DLD1 (cell line): ENCODE results near the gene NCKAP5.

Experiments used
- in situ Hi-C: cut with HindIII; loops from 2 replicates; pipeline ENCODE4 v1.10.0; 2017; ENCODE audit warnings: low sequenced_read_pairs

NCKAP5 gene

GRCh38 chr2:133409581-133410285 lies 158.5 kb downstream of the NCKAP5 start:
- in situ Hi-C loops, result no loop called here

DNA sequence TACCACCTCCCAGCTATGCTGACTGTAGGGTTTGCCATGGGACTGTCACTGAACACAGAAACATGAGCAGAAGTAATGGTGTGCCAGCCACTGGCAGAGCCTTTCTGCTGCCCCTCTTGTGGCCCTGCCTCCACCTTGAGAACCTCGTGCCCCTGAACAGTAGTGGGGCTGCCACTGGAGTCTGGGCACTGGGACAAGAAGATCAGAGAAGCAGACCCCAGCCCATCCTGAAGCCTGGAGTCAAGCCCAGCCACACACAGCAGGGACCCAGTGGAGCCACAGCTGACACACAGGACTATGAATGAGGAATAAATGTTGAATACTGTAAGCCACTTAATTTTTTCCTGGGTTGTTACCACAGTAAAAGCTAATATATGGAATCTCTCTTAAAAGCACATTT lies 159.6 kb downstream of the NCKAP5 start:
- in situ Hi-C loops, result no loop called here

GRCh38 chr2:133407341-133407740 lies 160.9 kb downstream of the NCKAP5 start:
- in situ Hi-C loops, result no loop called here

DNA sequence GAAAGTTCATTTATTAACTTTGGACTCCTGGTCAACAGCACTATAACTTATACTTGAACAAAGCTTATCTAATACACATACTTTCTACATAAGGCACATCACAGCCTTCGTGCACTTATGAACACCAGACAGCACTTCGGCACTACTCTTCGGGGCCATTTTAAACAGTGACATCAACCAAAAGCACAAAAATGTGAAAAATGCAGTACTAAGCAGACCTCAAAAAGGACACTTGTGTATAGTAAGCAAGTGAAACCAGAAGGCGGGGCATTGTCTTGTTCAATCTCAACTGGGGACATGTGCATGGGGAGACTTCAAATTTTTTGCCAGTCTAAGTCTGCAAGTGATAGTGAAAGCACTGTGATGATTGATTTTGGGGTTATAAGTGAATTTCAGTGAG lies 163.0 kb downstream of the NCKAP5 start:
- in situ Hi-C loops, result no loop called here

DNA sequence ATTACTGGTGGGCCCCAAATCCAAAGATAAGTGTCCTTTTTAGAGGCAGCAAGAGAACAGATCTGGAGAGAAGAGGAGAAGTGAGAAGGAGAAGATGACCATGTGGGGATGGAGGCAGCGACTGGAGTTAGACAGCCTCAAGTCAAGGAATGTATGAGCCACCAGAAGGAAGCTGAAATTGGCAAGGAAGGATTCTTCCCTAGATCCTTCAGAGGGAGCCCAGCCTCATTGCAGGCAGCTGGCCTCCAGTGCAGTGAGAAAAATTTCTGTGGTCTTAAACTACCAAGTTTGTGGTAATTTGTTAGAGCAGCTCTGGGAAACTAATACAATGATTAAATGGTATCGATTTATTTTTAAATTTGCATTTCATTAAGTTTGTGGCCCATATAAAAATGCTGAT lies 167.9 kb downstream of the NCKAP5 start:
- in situ Hi-C loops, result loop anchor here (5.0 kb wide), 1 partner anchor 52 kb away; no protein-coding TSS in a partner anchor

- in situ Hi-C loops, result no loop called here
These were observed 174.4 kb downstream of the NCKAP5 start for GRCh38 chr2:133393895-133394294.

- in situ Hi-C loops, result no loop called here
These were observed 178.1 kb downstream of the NCKAP5 start for GRCh38 chr2:133390156-133390555.

- in situ Hi-C loops, result no loop called here
These were observed 178.7 kb downstream of the NCKAP5 start for GRCh38 chr2:133389569-133389968.

GRCh38 chr2:133382566-133382965 lies 185.7 kb downstream of the NCKAP5 start:
- in situ Hi-C loops, result no loop called here

DNA sequence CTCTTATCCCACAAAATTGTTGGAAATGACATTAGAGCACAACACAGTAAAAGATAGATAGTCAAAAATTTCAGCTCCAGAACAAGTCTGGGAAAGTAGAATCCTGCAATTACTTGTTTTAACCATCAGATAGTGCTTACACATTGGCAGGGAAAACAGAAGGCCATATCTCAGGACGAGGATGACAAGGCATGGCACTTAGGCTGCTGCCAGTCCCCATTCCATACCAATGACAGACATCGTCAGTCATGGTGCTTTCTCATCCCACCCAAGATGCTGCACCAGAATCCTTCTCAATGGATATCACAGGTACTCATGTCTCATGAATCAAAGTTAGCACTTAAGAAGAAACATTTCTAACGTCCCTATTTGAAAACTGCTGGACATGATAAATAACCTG lies 187.3 kb downstream of the NCKAP5 start:
- in situ Hi-C loops, result no loop called here

GRCh38 chr2:133378928-133379549 lies 189.2 kb downstream of the NCKAP5 start:
- in situ Hi-C loops, result no loop called here

DNA sequence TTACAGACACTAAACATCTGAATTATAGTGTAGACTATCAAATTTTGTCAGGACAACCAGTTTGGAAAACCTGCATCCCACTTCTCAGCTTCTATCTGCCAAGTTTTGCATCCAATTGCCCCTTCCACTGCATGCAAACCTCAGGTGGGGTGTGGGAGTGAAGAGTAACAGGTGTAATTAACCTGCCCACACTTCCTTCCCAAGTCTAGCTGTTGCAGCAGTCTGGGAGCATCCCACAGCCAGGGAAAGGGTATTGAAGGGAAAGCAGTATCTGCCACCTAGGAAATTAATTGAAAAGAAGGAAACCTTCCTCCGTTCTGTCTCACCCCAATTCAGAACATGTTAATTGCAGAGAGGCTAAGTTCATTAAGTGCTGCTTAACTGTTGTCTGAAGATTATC lies 189.9 kb downstream of the NCKAP5 start:
- in situ Hi-C loops, result no loop called here

- in situ Hi-C loops, result no loop called here
These were observed 190.7 kb downstream of the NCKAP5 start for GRCh38 chr2:133377599-133377998.

GRCh38 chr2:133377021-133377481 lies 191.2 kb downstream of the NCKAP5 start:
- in situ Hi-C loops, result no loop called here

- in situ Hi-C loops, result no loop called here
These were observed 193.5 kb downstream of the NCKAP5 start for GRCh38 chr2:133374781-133375180.

DNA sequence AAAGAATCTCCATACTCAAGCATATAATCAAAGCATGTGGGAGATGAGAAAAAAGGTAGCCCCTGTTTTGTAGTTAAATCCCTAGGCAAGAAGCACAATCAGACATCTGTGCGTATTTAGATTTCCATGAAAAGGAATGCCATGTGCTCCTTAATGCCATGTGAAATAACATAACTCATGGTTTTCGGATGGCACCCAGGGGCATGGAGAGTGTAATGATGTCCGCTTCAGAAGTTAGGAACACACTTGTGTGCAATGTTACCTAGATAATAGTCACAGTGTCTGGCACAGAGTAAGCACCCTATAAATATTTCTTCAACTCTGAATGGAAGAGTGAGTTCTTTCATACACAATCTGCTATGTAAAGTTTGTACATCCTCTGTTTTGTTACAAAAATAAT lies 197.0 kb downstream of the NCKAP5 start:
- in situ Hi-C loops, result no loop called here

- in situ Hi-C loops, result no loop called here
These were observed 198.2 kb downstream of the NCKAP5 start for GRCh38 chr2:133369901-133370658.

- in situ Hi-C loops, result no loop called here
These were observed 203.1 kb downstream of the NCKAP5 start for GRCh38 chr2:133365117-133365516.

DNA sequence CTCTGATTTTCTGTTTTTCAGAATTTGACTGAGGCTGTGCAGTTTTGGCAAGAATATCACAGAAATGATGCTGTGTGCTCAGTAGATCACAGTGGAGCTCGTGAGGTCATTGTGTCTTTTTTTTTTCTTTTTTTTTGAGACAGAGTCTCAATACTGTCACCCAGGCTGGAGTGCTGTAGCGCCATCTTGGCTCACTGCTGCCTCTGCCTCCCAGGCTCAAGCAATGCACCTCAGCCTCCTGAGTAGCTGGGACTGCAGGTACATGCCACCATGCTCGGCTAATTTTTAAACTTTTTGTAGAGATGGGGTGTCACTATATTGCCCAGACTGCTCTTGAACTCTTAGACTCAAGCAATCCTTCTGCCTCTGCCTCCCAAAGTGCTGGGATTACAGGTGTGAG lies 203.6 kb downstream of the NCKAP5 start:
- in situ Hi-C loops, result no loop called here

DNA sequence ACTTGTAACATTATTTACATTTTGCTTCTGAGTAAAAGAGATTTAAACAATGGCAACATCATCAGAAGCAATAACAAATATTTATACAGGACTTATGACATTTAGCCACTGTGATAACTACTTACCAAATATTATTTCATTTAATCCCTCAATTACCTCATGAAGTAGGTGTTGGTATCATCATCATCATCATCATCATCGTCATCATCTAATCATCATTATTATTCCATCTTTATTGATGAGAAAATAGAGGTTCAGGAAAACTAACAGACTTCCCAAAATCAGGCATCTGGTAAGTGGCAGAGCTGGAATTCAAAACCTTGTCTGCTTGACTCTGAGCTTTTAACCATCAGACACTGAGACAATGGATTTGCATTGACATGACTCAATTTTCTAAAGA lies 204.4 kb downstream of the NCKAP5 start:
- in situ Hi-C loops, result no loop called here

DNA sequence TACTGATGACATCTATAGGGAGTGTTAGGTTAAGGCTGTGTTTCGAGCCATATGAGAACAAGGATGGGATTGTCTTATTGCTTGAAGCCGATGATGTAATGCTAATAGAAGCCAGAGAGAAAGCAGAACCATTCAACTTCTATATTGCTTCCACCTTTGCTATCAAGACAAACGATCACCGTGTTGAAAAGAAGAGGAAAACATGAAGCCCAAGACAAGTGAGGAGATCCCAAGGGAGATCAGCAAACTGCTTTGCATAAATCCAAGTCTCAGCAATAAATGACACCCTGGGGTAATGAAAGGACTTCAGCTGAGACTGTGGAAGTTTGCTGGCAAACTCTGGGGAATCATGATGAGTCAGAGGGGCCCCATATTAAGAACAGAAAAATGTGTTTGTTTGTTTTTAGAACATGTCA lies 206.2 kb downstream of the NCKAP5 start:
- in situ Hi-C loops, result no loop called here

DNA sequence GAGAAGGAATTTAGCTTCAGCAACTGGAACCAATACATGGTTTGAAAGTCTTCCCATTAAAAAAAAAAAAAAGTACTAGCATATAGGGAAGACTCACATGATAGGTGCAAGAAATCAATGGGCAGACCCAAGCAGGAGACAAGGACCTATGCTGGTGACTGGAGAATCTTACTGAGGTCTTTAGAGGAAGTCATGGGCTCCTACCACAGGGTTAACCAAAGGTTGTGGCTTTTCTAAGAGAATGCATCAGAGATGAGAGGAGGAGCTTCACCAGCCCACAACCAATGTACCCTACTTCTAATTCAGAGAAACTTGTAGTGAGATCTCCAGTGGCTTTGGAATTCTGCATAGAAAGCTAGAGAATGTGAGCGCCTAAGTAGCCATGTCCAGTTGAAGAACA lies 207.4 kb downstream of the NCKAP5 start:
- in situ Hi-C loops, result no loop called here
